GM12872 (cell line): ENCODE results near the gene KRTAP19-6.

ENCODE experiments used
- CTCF ChIP-seq: IDR thresholded peaks from 3 replicates; pipeline ENCODE4 v1.5.1; 2011; ENCODE audit warnings: low read depth, mild to moderate bottlenecking, low read length, moderate library complexity; ENCODE audit not compliant: insufficient read depth

Gene KRTAP19-6

GRCh38 chr21:30563072-30563471, 21.4 kb upstream of the KRTAP19-6 start:
- no peak for TF ChIP-seq CTCF

- no peak for TF ChIP-seq CTCF
Observed at GRCh38 chr21:30561957-30562356, 20.3 kb upstream of the KRTAP19-6 start.

GRCh38 chr21:30561264-30561895, 19.7 kb upstream of the KRTAP19-6 start, which contains the start of gene KRTAP19-7:
KRTAP19-7 (minus strand) TSS chr21:30561314; CDS start chr21:30561289, 25 bp downstream.
- no peak for TF ChIP-seq CTCF

- no peak for TF ChIP-seq CTCF
Observed at GRCh38 chr21:30555095-30555494, 13.4 kb upstream of the KRTAP19-6 start.

GRCh38 chr21:30552782-30553181, 11.1 kb upstream of the KRTAP19-6 start:
- TF ChIP-seq CTCF: no peak

- no peak for TF ChIP-seq CTCF
Observed at GRCh38 chr21:30518876-30519275, 22.8 kb downstream of the KRTAP19-6 start.

- no peak for TF ChIP-seq CTCF
Observed at GRCh38 chr21:30515681-30516080, 26.0 kb downstream of the KRTAP19-6 start.
